ENCODE measurements around the gene DGKI.

The DGKI gene

DNA sequence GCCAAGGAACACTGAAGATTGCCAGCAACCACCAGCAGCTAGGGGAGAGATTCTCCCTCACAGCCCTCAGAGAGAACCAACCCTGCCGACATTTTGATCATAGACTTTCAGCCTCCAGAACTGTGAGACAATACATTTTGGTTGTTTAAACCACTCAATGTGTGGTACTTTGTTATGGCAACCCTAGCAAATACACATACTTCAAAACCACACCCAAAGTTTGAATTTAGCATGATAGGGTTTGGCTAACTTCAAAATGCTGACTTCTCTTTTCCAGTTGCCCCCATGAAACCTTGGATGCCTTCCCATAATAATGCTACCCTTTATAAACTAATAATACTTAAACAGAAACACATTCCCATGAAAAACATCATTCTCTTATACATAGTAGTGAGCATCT is 149.8 kb downstream of the DGKI start:
- TF ChIP-seq, protein P1, sequence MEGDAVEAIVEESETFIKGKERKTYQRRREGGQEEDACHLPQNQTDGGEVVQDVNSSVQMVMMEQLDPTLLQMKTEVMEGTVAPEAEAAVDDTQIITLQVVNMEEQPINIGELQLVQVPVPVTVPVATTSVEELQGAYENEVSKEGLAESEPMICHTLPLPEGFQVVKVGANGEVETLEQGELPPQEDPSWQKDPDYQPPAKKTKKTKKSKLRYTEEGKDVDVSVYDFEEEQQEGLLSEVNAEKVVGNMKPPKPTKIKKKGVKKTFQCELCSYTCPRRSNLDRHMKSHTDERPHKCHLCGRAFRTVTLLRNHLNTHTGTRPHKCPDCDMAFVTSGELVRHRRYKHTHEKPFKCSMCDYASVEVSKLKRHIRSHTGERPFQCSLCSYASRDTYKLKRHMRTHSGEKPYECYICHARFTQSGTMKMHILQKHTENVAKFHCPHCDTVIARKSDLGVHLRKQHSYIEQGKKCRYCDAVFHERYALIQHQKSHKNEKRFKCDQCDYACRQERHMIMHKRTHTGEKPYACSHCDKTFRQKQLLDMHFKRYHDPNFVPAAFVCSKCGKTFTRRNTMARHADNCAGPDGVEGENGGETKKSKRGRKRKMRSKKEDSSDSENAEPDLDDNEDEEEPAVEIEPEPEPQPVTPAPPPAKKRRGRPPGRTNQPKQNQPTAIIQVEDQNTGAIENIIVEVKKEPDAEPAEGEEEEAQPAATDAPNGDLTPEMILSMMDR (IDR thresholded peaks at IDR 0.05) = no peak

DNA sequence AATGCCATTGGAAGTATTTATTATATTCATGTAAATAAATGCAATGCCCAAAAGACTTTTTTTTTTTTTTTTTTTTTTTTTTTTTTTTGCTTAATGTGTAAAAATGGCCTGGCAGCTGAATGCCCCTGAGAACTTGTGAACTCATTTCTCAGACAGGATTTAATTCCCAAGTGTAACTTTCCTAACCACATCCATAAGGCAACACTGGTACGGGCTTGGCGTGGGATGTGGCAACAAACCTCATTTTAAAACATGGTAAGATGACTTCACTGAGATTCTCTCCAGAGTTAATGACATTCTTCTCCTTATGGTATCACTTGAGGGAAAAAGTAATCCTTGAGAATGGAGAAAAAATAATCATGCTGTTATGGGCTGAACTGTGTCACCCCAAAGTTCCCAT is 150.4 kb downstream of the DGKI start:
- TF ChIP-seq, protein P1 (IDR thresholded peaks at IDR 0.05) = no peak

DNA sequence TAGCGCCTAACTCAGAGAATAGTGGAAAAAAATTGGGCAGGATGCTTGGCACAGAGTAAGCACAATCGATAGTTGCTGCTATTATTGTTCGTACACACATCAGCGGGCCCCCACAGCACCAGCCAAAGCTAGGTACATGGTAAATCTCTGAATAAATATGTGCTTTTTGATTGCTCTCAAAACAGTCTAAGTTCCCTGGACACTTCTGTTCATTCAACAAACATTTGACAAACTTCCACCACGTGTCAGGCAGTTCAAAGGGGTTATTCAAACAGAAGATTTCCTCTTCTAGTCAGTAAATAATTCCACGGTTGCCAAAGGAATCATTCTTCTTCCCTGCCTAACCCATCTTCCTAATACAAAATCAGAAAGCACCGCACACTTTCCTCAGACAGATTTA is 150.8 kb downstream of the DGKI start:
- TF ChIP-seq, protein P1 (IDR thresholded peaks at IDR 0.05) = no peak

DNA sequence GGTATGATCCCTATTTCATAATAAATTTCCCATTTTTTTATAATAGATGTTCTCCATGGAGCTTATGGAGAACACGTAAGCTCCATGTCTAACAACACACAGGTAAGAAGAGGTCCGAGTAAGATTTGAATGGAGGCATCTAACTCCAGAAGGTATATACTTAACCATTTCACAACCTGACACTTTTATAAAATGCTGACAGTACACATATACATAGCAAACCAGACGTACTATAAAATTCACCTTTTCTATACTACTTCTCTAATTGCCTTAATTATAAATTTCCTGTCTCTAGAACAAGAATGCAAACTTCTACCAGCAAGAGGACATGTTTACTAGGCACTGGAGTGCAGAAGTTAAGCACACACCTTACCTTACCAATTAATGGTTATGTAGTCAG is 151.3 kb downstream of the DGKI start:
- TF ChIP-seq, protein P1 (IDR thresholded peaks at IDR 0.05) = no peak

DNA sequence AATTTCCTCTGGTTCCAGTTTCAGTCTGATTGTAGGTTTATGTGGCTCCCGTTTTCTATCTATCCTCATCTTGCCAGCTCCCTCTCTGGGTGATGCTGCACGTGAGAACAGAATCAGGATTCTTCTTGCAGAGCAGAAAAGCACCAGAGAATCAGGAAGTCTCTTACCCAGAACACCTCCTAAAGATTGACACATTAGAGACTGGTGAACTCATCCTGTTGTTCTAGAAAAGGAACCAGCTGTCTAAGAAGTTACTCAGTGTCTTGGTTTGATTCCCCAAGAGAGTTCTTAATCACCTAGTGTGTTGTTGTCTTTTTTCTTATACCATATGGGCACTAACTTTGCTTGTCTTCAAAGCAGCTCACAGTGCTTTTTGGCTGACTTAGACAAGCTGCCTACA is 152.4 kb downstream of the DGKI start:
- TF ChIP-seq, protein P1 (IDR thresholded peaks at IDR 0.05) = no peak

DNA sequence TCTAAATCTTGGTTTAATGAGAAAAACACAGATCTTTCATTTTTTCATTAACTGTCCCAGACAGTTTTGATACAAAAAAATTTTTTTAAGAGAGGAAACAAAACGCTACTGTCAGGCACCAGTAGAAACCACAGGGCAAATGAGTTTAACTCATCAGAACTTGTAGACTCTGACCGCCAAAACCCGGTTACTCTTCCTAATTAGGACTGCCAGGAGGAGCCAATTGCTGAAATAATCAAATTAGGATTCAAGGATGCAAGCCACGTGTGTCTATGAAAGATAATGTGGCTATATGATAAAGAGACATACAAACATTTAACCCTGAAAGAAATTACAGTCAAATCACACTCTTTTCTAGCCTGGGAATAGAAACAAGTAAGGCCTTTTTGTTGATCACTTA is 154.4 kb downstream of the DGKI start:
- TF ChIP-seq, protein P1 (IDR thresholded peaks at IDR 0.05) = no peak

DNA sequence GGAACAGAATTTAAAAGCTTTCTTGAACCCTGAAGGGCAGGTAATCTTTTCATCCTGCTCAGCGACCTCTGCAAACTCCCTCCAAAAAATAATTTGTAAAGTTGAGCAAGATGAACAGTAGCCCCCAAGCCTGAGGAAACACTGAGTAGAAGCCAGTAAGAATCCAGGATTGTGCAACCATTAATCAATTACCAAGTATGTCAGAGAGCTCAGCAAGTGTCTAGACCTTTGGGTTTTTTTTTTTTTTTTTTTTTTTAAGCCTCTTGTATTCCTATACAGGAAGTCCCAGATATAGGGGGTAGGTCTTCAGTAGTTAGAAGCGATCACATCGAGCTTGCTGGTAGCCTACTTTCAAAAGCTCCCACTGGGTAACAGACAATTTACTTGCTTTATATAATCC is 155.2 kb downstream of the DGKI start:
- TF ChIP-seq, protein P1 (IDR thresholded peaks at IDR 0.05) = no peak

DNA sequence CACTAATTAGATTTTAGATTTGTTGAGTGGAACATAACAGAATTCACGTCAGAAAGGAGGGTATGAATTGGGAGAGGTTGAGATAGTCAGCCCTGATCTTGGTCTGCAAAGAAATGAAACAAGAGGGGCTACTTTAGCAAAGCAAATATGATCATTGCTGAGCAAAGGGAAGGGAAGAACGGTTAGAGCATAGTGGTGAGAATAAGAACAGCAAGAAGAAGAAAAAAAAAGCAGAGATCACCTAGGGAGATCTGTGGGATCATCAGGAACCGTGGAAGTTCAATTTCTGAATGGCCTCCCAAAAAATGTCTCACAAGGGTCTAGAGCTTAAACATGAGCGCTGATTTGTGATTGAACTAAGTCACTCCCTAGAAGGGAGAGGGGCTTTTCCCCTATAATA is 156.1 kb downstream of the DGKI start:
- TF ChIP-seq, protein P1 (IDR thresholded peaks at IDR 0.05) = no peak

Measured in LNCAP (cell line).